GM12892 (cell line): ENCODE results near the gene SLC28A1.

Experiments
- POLR2A ChIP-seq: IDR thresholded peaks from 2 replicates; pipeline ENCODE4 v1.6.1; 2011; ENCODE audit warnings: low read depth, low read length, control low read depth
- POLR2AphosphoS5 ChIP-seq: IDR thresholded peaks from 2 replicates; pipeline ENCODE4 v1.6.1; 2011; ENCODE audit warnings: low read depth, low read length, control low read depth
- TAF1 ChIP-seq: IDR thresholded peaks from 2 replicates; pipeline ENCODE4 v1.6.1; 2011; ENCODE audit warnings: low read depth, mild to moderate bottlenecking, control low read depth, low read length, borderline replicate concordance

- TF ChIP-seq POLR2AphosphoS5 (no peak), POLR2A (no peak), TAF1 (no peak)
Observed at GRCh38 chr15:84940399-84940798, 55.9 kb downstream of the SLC28A1 start.
